Measurements from ENCODE around the gene PTPRQ. TPM values are rescaled to one million over a fixed set of nuclear protein-coding genes. Genes with fewer than 3 reads are reported as not detected.

The PTPRQ gene
- total RNA-seq, 1 donor from 2014 or later: not detected

DNA sequence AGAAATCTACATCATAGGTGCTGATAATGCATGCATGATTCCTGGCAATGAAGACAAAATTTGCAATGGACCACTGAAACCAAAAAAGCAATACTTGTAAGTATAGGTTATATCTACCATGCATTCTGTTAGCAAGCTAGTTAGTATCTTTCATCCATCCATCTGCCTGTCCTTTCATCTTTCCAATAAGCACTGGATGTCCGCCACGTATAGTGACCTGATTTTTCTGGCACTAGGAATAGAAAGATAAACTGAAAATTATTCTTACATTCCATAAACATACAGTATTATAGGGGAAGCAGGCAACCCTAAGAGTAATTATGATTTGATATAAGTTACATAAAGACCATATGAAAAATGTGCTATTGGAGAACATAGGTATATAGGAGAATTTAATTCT is 176.2 kb downstream of the PTPRQ start:
- no peak for DNase-seq (ENCODE audit: low read depth, low spot score)
- H3K36me3 Mint-ChIP-seq (ENCODE audit: low read depth): no peaks in the 10 kb centered on the region
- H3K4me3 Mint-ChIP-seq: no peak overlapping the region
- TF ChIP-seq, protein P1, sequence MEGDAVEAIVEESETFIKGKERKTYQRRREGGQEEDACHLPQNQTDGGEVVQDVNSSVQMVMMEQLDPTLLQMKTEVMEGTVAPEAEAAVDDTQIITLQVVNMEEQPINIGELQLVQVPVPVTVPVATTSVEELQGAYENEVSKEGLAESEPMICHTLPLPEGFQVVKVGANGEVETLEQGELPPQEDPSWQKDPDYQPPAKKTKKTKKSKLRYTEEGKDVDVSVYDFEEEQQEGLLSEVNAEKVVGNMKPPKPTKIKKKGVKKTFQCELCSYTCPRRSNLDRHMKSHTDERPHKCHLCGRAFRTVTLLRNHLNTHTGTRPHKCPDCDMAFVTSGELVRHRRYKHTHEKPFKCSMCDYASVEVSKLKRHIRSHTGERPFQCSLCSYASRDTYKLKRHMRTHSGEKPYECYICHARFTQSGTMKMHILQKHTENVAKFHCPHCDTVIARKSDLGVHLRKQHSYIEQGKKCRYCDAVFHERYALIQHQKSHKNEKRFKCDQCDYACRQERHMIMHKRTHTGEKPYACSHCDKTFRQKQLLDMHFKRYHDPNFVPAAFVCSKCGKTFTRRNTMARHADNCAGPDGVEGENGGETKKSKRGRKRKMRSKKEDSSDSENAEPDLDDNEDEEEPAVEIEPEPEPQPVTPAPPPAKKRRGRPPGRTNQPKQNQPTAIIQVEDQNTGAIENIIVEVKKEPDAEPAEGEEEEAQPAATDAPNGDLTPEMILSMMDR (conservative IDR thresholded peaks at IDR 0.05): no peak
- no peak overlapping the region for H3K27ac Mint-ChIP-seq (ENCODE audit: unreplicated experiment)
- H3K27me3 Mint-ChIP-seq (ENCODE audit: low read depth): no peaks in the 10 kb centered on the region
- H3K4me1 Mint-ChIP-seq: no peaks in the 10 kb centered on the region
- H3K9me3 Mint-ChIP-seq: no peaks in the 10 kb centered on the region

DNA sequence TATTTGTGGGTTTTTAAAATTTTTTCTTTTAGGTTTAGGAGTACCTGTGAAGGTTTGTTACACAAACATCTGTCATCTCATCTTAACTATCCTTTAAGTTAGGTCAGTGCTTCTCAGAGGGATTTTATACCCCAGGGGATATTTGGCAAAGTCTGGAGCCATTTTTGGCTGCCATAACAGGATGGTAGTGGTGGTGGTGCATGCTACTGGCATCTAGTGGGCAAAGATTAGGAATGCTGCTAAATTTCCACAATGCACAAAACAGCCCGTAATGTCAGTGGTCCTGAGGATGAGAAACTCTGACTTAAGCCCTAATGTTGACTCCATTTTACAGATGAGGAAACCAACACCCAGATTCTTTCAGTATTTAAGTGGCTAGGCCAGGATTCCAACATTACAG is 178.2 kb downstream of the PTPRQ start:
- no peak for DNase-seq (ENCODE audit: low read depth, low spot score)
- no peaks in the 10 kb centered on the region for H3K27me3 Mint-ChIP-seq (ENCODE audit: low read depth)
- no peaks in the 10 kb centered on the region for H3K36me3 Mint-ChIP-seq (ENCODE audit: low read depth)
- no peaks in the 10 kb centered on the region for H3K4me1 Mint-ChIP-seq
- no peak overlapping the region for H3K27ac Mint-ChIP-seq (ENCODE audit: unreplicated experiment)
- no peak overlapping the region for H3K4me3 Mint-ChIP-seq
- no peaks in the 10 kb centered on the region for H3K9me3 Mint-ChIP-seq
- TF ChIP-seq, protein P1 (conservative IDR thresholded peaks at IDR 0.05): no peak

DNA sequence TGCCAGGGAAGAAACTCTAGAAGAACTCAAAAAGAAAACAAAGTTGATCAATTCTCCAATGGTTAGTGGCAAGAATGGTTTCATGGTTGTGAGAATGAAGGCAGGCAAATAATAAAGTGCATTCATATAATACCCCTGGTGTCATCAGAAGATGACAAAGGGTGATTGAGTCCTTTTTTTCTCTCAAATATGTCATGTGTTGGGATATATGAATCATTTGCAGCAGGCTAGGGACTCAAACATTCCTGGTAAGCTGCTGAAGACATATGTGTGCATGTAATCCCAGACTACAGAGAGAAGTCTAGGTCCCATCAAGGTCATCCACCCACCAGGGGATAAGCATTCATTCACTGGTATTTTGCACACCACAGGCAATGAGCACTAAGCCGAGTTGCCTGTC is 181.0 kb downstream of the PTPRQ start:
- Mint-ChIP-seq H3K9me3 (no peaks in the 10 kb centered on the region), H3K36me3 (ENCODE audit: low read depth) (no peaks in the 10 kb centered on the region), H3K4me1 (no peaks in the 10 kb centered on the region), H3K27ac (ENCODE audit: unreplicated experiment) (no peak overlapping the region), H3K27me3 (ENCODE audit: low read depth) (no peaks in the 10 kb centered on the region), H3K4me3 (no peak overlapping the region)
- TF ChIP-seq, protein P1 (conservative IDR thresholded peaks at IDR 0.05): no peak
- no peak for DNase-seq (ENCODE audit: low read depth, low spot score)

DNA sequence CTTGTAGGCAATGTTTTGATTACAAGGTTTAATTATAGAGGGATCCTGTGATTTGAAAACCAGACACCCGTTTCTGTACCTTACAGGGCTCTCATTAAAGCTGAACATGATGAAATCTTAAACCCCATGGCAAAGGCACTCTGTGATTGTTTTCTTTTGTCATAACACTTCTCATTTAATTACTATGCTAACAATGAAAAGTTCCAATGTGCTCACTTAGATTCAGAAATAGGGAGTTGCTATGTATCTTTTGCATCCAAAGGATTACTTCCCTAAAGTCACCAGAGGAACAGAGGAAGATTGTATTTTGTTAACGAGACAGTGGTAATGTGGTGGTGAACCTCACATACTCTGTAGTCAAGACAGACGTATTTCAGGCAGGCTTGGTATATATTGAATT is 181.9 kb downstream of the PTPRQ start:
- Mint-ChIP-seq H3K9me3 (no peaks in the 10 kb centered on the region), H3K4me3 (no peak overlapping the region), H3K27ac (ENCODE audit: unreplicated experiment) (no peak overlapping the region), H3K27me3 (ENCODE audit: low read depth) (no peaks in the 10 kb centered on the region), H3K4me1 (no peaks in the 10 kb centered on the region), H3K36me3 (ENCODE audit: low read depth) (no peaks in the 10 kb centered on the region)
- no peak for DNase-seq (ENCODE audit: low read depth, low spot score)
- TF ChIP-seq, protein P1 (conservative IDR thresholded peaks at IDR 0.05): no peak

DNA sequence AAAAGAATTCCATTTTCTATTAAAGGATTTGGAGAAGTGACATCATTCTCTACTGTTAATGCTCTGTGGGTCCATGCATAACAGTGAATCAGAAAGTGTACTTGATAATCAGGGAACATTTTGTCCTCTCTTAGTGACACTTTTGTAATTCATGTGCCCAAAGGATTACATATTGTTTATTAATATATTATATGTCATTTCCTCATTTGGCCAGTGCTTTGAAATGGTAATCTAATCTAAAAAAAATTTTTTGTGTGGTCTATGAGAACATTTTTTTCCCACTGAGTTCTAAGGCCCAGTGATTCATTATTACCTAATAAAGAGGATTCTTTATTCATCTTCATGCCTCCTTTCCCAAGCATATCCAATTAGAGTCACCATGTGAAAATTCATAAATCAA is 183.7 kb downstream of the PTPRQ start:
- no peaks in the 10 kb centered on the region for H3K9me3 Mint-ChIP-seq
- TF ChIP-seq, protein P1 (conservative IDR thresholded peaks at IDR 0.05): no peak
- H3K4me1 Mint-ChIP-seq: peaks cover 4% of the 10 kb centered on the region
- H3K4me3 Mint-ChIP-seq: no peak overlapping the region
- no peak for DNase-seq (ENCODE audit: low read depth, low spot score)
- no peaks in the 10 kb centered on the region for H3K36me3 Mint-ChIP-seq (ENCODE audit: low read depth)
- no peaks in the 10 kb centered on the region for H3K27me3 Mint-ChIP-seq (ENCODE audit: low read depth)
- H3K27ac Mint-ChIP-seq (ENCODE audit: unreplicated experiment): no peak overlapping the region

DNA sequence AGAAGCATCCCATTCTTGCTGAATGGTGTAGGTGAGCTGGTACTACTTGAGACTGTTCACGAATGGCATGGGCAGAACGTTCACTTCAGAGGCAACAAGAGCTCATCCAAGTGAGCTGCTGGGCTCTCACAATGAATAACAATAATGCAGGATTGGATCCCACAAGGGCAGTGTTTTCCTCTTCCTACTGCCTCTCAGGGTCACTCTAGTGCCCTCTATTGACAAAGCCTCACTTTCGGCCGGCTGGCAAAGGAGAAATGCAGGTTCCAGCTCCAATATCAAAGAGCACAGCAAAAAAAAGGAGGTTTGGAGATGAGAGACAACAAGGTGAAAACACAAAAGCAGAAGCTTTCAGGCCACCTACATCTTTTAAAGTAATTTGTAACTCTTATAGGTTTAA is 188.8 kb downstream of the PTPRQ start:
- H3K4me3 Mint-ChIP-seq: no peak overlapping the region
- H3K27ac Mint-ChIP-seq (ENCODE audit: unreplicated experiment): no peak overlapping the region
- peaks cover 10% of the 10 kb centered on the region for H3K4me1 Mint-ChIP-seq
- TF ChIP-seq, protein P1 (conservative IDR thresholded peaks at IDR 0.05): no peak
- DNase-seq (ENCODE audit: low read depth, low spot score): no peak
- no peaks in the 10 kb centered on the region for H3K27me3 Mint-ChIP-seq (ENCODE audit: low read depth)
- H3K9me3 Mint-ChIP-seq: no peaks in the 10 kb centered on the region
- no peaks in the 10 kb centered on the region for H3K36me3 Mint-ChIP-seq (ENCODE audit: low read depth)
